ENCODE data around the gene ZMIZ1.

Gene ZMIZ1

DNA sequence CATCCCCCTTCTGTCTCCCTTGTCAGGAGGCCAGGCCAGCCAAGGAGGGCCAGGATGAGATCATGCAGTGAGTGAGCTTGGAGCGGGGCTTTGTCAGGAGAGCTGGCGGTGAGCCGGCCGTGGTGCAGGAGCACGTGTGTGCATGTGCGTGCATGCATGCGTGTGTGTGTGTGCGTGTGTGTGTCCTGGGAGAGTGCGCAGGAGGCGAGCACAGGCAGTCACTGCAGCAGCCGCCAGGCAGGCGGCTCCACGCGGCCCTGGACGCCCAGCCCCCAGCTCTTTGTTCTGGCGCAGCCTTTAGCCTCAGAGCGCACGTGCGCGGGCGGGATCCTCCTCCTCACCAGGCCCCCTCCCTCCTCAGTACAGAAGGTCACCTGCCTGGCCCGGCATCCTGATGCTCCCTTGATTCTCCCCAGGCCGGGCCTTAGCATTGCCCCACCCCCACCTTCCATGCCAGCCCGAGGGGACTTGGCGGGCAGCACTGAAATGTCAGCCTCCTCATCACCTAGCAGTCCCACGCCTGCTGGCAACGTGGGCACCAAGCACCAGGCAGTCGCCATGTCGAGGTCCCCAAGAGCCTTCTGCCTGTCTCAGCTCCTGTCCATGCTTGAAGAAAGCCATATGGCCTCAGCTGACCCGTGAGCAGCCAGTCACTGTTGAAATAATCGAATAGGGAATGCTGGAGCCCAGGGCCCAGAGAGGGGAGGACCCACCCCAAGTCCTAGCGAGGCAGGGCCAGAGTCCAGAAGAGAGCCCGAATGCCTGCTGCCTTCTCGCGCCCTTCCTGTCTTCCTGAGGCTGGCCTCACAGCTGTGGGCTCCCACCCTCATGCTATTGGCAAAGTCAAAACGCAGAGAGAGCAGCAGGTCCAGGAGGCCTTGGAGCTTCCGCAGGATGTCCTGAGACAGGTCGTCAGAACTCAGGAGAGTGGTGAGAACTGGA, 152.6 kb downstream of the ZMIZ1 start:
- H3K36me3 ChIP-seq (ENCODE audit: insufficient read depth, low read length): peaks cover 95% of the 10 kb centered on the region; the same call in 1 of the 2 replicates
- TF ChIP-seq CTCF (conservative IDR thresholded peaks at IDR 0.05; ENCODE audit: low read length) (no peak), EZH2phosphoT487 (IDR thresholded peaks at IDR 0.05; ENCODE audit: borderline replicate concordance) (no peak)
- H3K4me2 ChIP-seq (ENCODE audit: low read depth, low read length, poor library complexity, severe bottlenecking): no peak overlapping the region
- H3K4me1 ChIP-seq (ENCODE audit: insufficient read depth, low read length, poor library complexity, severe bottlenecking): no peaks in the 10 kb centered on the region
- H4K20me1 ChIP-seq (ENCODE audit: insufficient read depth, low read length, poor library complexity, severe bottlenecking): peaks cover 5% of the 10 kb centered on the region
- H3K4me3 ChIP-seq (ENCODE audit: low read length, poor library complexity, severe bottlenecking): no peak overlapping the region
- no peaks in the 10 kb centered on the region for H3K9me2 ChIP-seq (replicated peaks; ENCODE audit: low read depth, low read length)
- no peaks in the 10 kb centered on the region for H3K27me3 ChIP-seq (ENCODE audit: insufficient read depth, low read length, poor library complexity, severe bottlenecking)
- no peaks in the 10 kb centered on the region for H3K79me2 ChIP-seq (ENCODE audit: insufficient read depth, low read length)
- H3F3A ChIP-seq (ENCODE audit: low read depth): no peaks in the 10 kb centered on the region
- H3K9ac ChIP-seq (ENCODE audit: low read depth, low read length, poor library complexity, severe bottlenecking): no peak overlapping the region
- no peak overlapping the region for H2AFZ ChIP-seq (ENCODE audit: low read length)
- no peaks in the 10 kb centered on the region for H3K9me3 ChIP-seq (ENCODE audit: insufficient read depth, low read depth, low read length)

DNA sequence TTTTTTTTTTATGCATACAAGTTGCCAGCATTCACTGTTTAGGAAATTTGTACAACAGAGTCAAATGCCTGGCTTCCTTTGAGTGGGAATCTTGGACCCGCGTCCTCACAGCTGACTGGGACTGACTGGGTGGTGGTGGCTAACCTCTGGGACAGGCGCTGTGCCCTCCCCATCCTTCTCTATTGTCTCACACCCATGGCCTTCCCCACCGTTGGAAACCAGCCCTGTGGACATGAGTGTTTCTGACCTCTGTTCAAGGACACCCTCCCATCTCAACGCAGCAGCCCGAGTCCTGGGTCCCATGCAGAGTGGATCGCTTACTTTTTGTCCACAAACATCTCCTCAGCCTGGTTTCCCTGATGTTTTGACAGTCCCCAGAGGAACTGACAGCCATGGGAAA, 153.4 kb downstream of the ZMIZ1 start:
- Histone ChIP-seq H4K20me1 (ENCODE audit: insufficient read depth, low read length, poor library complexity, severe bottlenecking) (peaks cover 5% of the 10 kb centered on the region), H3K27me3 (ENCODE audit: insufficient read depth, low read length, poor library complexity, severe bottlenecking) (no peaks in the 10 kb centered on the region), H3F3A (ENCODE audit: low read depth) (no peaks in the 10 kb centered on the region), H3K79me2 (ENCODE audit: insufficient read depth, low read length) (no peaks in the 10 kb centered on the region), H3K36me3 (ENCODE audit: insufficient read depth, low read length) (peaks cover 97% of the 10 kb centered on the region; the same call in 1 of the 2 replicates), H2AFZ (ENCODE audit: low read length) (no peak overlapping the region), H3K4me1 (ENCODE audit: insufficient read depth, low read length, poor library complexity, severe bottlenecking) (no peaks in the 10 kb centered on the region), H3K4me3 (ENCODE audit: low read length, poor library complexity, severe bottlenecking) (no peak overlapping the region), H3K9me3 (ENCODE audit: insufficient read depth, low read depth, low read length) (no peaks in the 10 kb centered on the region), H3K9me2 (replicated peaks; ENCODE audit: low read depth, low read length) (no peaks in the 10 kb centered on the region), H3K9ac (ENCODE audit: low read depth, low read length, poor library complexity, severe bottlenecking) (no peak overlapping the region), H3K4me2 (ENCODE audit: low read depth, low read length, poor library complexity, severe bottlenecking) (no peak overlapping the region)
- TF ChIP-seq CTCF (conservative IDR thresholded peaks at IDR 0.05; ENCODE audit: low read length) (no peak), EZH2phosphoT487 (IDR thresholded peaks at IDR 0.05; ENCODE audit: borderline replicate concordance) (no peak)

DNA sequence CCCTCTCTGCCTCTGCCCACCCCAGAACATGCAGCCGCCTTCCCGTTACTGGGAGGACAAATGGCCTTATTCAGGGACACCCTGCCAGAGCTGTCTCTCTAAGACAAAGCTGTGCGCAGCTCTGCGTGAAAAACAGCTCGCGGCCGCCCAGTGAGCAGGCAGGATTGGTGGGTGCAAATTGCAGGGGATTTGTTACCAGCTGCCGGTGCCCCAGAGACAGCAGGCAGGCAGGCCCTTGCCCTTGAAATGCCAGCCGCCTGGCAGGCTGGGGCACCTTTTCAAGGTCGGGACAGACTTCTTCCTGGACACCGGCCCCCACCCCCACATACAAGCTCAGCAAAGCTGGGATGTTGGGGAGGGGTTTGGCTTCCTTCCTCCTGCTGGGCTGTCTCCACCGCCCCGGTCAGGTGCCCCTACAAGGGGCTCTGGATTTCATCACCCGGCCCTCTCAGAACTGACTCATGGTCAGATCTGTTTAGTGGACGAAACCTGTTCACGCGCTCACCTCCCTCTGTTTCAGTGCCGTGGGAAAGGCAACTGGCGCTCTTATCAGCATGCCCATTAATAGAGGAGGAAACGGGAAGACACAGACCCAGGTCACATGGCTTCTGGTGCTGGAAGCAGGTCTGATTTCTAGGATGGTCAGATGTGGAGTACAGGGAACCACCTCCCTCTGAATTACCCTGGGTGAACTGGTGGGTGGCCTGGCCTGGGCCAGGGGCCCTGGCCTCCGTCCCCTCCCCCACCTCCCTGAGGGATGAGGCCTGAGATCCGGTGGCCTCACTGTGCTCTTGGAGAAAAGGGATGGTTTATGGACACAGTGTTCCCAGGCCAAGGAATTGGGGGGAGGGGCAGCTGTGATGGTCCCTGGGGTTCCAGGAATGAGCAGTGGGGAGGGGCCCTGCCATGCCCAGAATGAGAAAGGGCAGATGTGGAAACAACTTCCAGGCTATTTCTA, 154.6 kb downstream of the ZMIZ1 start:
- Histone ChIP-seq H2AFZ (ENCODE audit: low read length) (no peak overlapping the region), H3K4me1 (ENCODE audit: insufficient read depth, low read length, poor library complexity, severe bottlenecking) (no peaks in the 10 kb centered on the region), H3K9ac (ENCODE audit: low read depth, low read length, poor library complexity, severe bottlenecking) (no peak overlapping the region), H3K9me3 (ENCODE audit: insufficient read depth, low read depth, low read length) (no peaks in the 10 kb centered on the region), H3K9me2 (replicated peaks; ENCODE audit: low read depth, low read length) (no peaks in the 10 kb centered on the region), H3K79me2 (ENCODE audit: insufficient read depth, low read length) (no peaks in the 10 kb centered on the region), H3F3A (ENCODE audit: low read depth) (no peaks in the 10 kb centered on the region), H3K27me3 (ENCODE audit: insufficient read depth, low read length, poor library complexity, severe bottlenecking) (no peaks in the 10 kb centered on the region), H3K36me3 (ENCODE audit: insufficient read depth, low read length) (peaks cover 98% of the 10 kb centered on the region; the same call in 1 of the 2 replicates), H3K4me2 (ENCODE audit: low read depth, low read length, poor library complexity, severe bottlenecking) (no peak overlapping the region), H4K20me1 (ENCODE audit: insufficient read depth, low read length, poor library complexity, severe bottlenecking) (no peaks in the 10 kb centered on the region), H3K4me3 (ENCODE audit: low read length, poor library complexity, severe bottlenecking) (no peak overlapping the region)
- TF ChIP-seq CTCF (conservative IDR thresholded peaks at IDR 0.05; ENCODE audit: low read length): no peak
- no peak for TF ChIP-seq EZH2phosphoT487 (IDR thresholded peaks at IDR 0.05; ENCODE audit: borderline replicate concordance)

All from Loucy (cell line).